Sigmoid colon (tissue), 7 donors: Measurements from ENCODE around the gene LILRB2. TPM values are rescaled to one million over a fixed set of nuclear protein-coding genes. Genes with fewer than 3 reads are reported as not detected.
A peak's percentile ranks its signal among the peaks of the same experiment; 100 is the strongest.
"Not testable (repeated sequence)": the region's sequence is repeated elsewhere in the genome, so short reads cannot be mapped to it uniquely, and the experiment has no call there.

Experiments
- DNase-seq: peaks from one replicate; pipeline ENCODE4 v3.0.0-alpha.2; 2019
- H3K27ac ChIP-seq, 4 donors: fragments of 200-600 bp; sonication (generic); one replicate each; pipeline ENCODE4 v1.5.1; 2016 to 2019; ENCODE audit warnings: mild to moderate bottlenecking in 1 of 4
- H3K27me3 ChIP-seq, 3 donors: fragments of 200-600 bp; sonication (generic); one replicate each; pipeline ENCODE4 v1.5.1; 2019; ENCODE audit warnings: mild to moderate bottlenecking in 1 of 3
- H3K36me3 ChIP-seq, 4 donors: fragments of 200-600 bp; sonication (generic); one replicate each; pipeline ENCODE4 v1.5.1; 2016 to 2019
- H3K4me1 ChIP-seq, 4 donors: fragments of 200-600 bp; sonication (generic); one replicate each; pipeline ENCODE4 v1.5.1; 2017 to 2019
- H3K4me3 ChIP-seq, 4 donors: fragments of 200-600 bp; sonication (generic); one replicate each; pipeline ENCODE4 v1.5.1; 2017 to 2019; ENCODE audit warnings: mild to moderate bottlenecking in 2 of 4, moderate library complexity in 1 of 4
- H3K9me3 ChIP-seq, 4 donors: fragments of 200-600 bp in 3 of 4; sonication (generic) in 3 of 4; one replicate each; pipeline versions ENCODE4 v1.5.1 to v1.6.1; 2013 to 2019
- CTCF ChIP-seq, 4 experiments: fragments of 450-650 bp in 3 of 4; fragments of 200-600 bp in 1 of 4; IDR thresholded peaks; one replicate each; pipeline ENCODE4 v1.5.1; 2016 to 2019; ENCODE audit warnings: antibody characterized with exemption in 4 of 4, mild to moderate bottlenecking in 3 of 4, moderate library complexity in 2 of 4
- EP300 ChIP-seq, 4 donors: sonication (generic); formaldehyde crosslinking; IDR thresholded peaks; one replicate each; pipeline ENCODE4 v1.6.1; 2017; ENCODE audit warnings: antibody characterized with exemption in 4 of 4
- POLR2A ChIP-seq, 2 donors: fragments of 450-650 bp; IDR thresholded peaks; one replicate each; pipeline ENCODE4 v1.6.1; 2016; ENCODE audit warnings: antibody characterized with exemption in 2 of 2, mild to moderate bottlenecking in 2 of 2, moderate library complexity in 2 of 2
- POLR2AphosphoS5 ChIP-seq, 4 donors: sonication (generic); formaldehyde crosslinking; IDR thresholded peaks; one replicate each; pipeline ENCODE4 v1.6.1; 2017; ENCODE audit warnings: antibody characterized with exemption in 4 of 4
- WGBS, 2 donors: extraction: QIAGEN DNeasy Blood & Tissue Kit; methylation state at CpG; one replicate each; pipeline ENCODE4 v1.1.7; 2013; 5-methylcytosine and 5-hydroxymethylcytosine counted together
- intact Hi-C: fragments of 100-400 bp; cut with DNase I; formaldehyde crosslinking; loops from one replicate; pipeline ENCODE4 v1.15.1; 2023
- polyA plus RNA-seq, 3 donors: library from polyadenylated mRNA; stranded (reverse); fragments of 200-250 nt; gene quantifications; one replicate each; pipeline ENCODE4 v1.2.3, GENCODE V29; 2013
- total RNA-seq, 4 donors: library from RNA; depleted of rRNA; stranded (reverse); fragments of >200 nt; gene quantifications; one replicate each; pipeline ENCODE4 v1.1.0, GENCODE V29; 2016
- donor health status: healthy with polysubstance abuse.
- donor health status: Bipolar disorder and iron deficiency.
- donor health status: healthy.

LILRB2 gene
- total and polyA plus RNA-seq, 7 donors, result 2.4 to 5.9 (median 3.6) TPM

DNA sequence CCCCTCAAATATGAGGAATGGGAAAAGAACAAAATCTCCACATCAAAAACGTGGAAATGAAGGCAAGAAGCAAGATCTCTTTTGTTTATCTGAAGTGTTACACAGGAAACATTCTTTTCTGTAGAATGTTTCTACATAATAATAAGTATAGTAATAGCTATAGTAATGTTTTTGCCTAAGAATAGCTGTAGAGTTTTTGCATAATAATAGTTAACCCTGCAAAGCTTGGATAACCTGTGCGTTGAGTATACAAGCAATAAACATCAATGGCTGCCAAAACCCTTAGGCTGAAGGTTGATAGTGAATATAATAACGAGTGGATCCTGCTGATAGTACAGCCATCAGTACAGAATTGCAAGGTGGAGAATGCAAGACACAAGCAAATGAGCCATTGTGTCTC is 43.2 kb upstream of the LILRB2 start:
- no peaks in the 10 kb centered on the region for H3K4me1 ChIP-seq
- TF ChIP-seq POLR2AphosphoS5 (IDR thresholded peaks at IDR 0.05), result no peak
- TF ChIP-seq EP300 (IDR thresholded peaks at IDR 0.05), result no peak
- no peak for TF ChIP-seq CTCF (IDR thresholded peaks at IDR 0.05)
- TF ChIP-seq POLR2A (IDR thresholded peaks at IDR 0.05), result no peak
- H3K36me3 ChIP-seq, result no peaks in the 10 kb centered on the region
- intact Hi-C loops, result no loop called here
- WGBS, 2 donors, result 14 to 47% methylated on average over 3 of the region's 3 CpGs
- H3K27ac ChIP-seq, result no peak overlapping the region
- H3K4me3 ChIP-seq, result no peak overlapping the region
- peaks cover 0 to 21% (median 0%) of the 10 kb centered on the region in 3 donors for H3K27me3 ChIP-seq
- DNase-seq, result no peak
- H3K9me3 ChIP-seq, result no peaks in the 10 kb centered on the region

- 27 to 50% methylated on average over 9 to 10 of the region's 13 CpGs for WGBS, 2 donors
- H3K4me3 ChIP-seq, DNase-seq, H3K27ac ChIP-seq, intact Hi-C loops, H3K4me1 ChIP-seq, H3K9me3 ChIP-seq, H3K36me3 ChIP-seq: not testable (repeated sequence)
- H3K27me3 ChIP-seq, result peaks cover 0 to 24% (median 0%) of the 10 kb centered on the region in 3 donors
Observed at GRCh38 chr19:54322934-54323333, 42.0 kb upstream of the LILRB2 start.

DNA sequence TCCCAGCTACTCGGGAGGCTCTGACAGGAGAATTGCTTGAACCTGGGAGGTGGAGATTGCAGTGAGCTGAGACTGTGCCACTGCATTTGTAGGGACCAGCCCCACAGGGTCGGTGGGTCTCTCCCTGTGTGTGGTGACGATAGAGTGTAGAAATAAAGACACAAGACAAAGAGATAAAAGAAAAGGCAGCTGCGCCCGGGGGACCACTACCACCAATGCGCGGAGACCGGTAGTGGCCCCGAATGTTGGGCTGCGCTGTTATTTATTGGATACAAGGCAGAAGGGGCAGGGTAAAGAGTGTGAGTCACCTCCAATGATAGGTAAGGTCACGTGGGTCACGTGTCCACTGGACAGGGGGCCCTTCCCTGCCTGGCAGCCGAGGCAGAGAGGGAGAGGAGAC is 41.4 kb upstream of the LILRB2 start:
- H3K27ac ChIP-seq, H3K36me3 ChIP-seq, H3K4me3 ChIP-seq, intact Hi-C loops, H3K4me1 ChIP-seq, H3K9me3 ChIP-seq: not testable (repeated sequence)
- 87 to 90% methylated on average over 12 of the region's 13 CpGs for WGBS, 2 donors
- DNase-seq, result peak; percentile 24
- peaks cover 0 to 29% (median 0%) of the 10 kb centered on the region in 3 donors for H3K27me3 ChIP-seq

GRCh38 chr19:54319892-54320670 is 39.2 kb upstream of the LILRB2 start:
- peak; percentile 32 for DNase-seq
- intact Hi-C loops, result no loop called here

GRCh38 chr19:54319049-54319448 is 38.1 kb upstream of the LILRB2 start:
- H3K27me3 ChIP-seq, result peaks cover 0 to 43% (median 7%) of the 10 kb centered on the region in 3 donors
- H3K4me1 ChIP-seq, result no peaks in the 10 kb centered on the region
- H3K27ac ChIP-seq, result no peak overlapping the region
- no peak overlapping the region for H3K4me3 ChIP-seq
- H3K36me3 ChIP-seq, result no peaks in the 10 kb centered on the region
- intact Hi-C loops, result no loop called here
- WGBS, 2 donors, result 61 to 76% methylated on average over 7 of the region's 7 CpGs
- DNase-seq, result no peak
- TF ChIP-seq POLR2A (IDR thresholded peaks at IDR 0.05), result no peak
- peak in 1 of 4 donors; percentile 13 for TF ChIP-seq EP300 (IDR thresholded peaks at IDR 0.05)
- TF ChIP-seq CTCF (IDR thresholded peaks at IDR 0.05), result no peak
- no peak for TF ChIP-seq POLR2AphosphoS5 (IDR thresholded peaks at IDR 0.05)
- H3K9me3 ChIP-seq, result no peaks in the 10 kb centered on the region

More at GRCh38 chr19:54319892-54320670, 39.2 kb upstream of the LILRB2 start:
- Histone ChIP-seq H3K4me1 (no peaks in the 10 kb centered on the region), H3K4me3 (no peak overlapping the region), H3K27me3 (peaks cover 0 to 43% (median 7%) of the 10 kb centered on the region in 3 donors), H3K9me3 (no peaks in the 10 kb centered on the region), H3K27ac (no peak overlapping the region), H3K36me3 (no peaks in the 10 kb centered on the region)
- 84 to 85% methylated on average over 14 of the region's 14 CpGs for WGBS, 2 donors
- no peak for TF ChIP-seq POLR2AphosphoS5 (IDR thresholded peaks at IDR 0.05)
- no peak for TF ChIP-seq CTCF (IDR thresholded peaks at IDR 0.05)
- no peak for TF ChIP-seq EP300 (IDR thresholded peaks at IDR 0.05)
- no peak for TF ChIP-seq POLR2A (IDR thresholded peaks at IDR 0.05)

GRCh38 chr19:54317965-54318240 is 37.0 kb upstream of the LILRB2 start:
- Histone ChIP-seq H3K4me3 (no peak overlapping the region), H3K36me3 (no peaks in the 10 kb centered on the region), H3K27me3 (peaks cover 0 to 36% (median 7%) of the 10 kb centered on the region in 3 donors), H3K4me1 (no peaks in the 10 kb centered on the region), H3K9me3 (no peaks in the 10 kb centered on the region), H3K27ac (no peak overlapping the region)
- 87 to 93% methylated on average over 9 of the region's 9 CpGs for WGBS, 2 donors
- intact Hi-C loops, result no loop called here
- DNase-seq, result no peak
- TF ChIP-seq EP300 (IDR thresholded peaks at IDR 0.05) (no peak), POLR2A (IDR thresholded peaks at IDR 0.05) (no peak), CTCF (IDR thresholded peaks at IDR 0.05) (no peak), POLR2AphosphoS5 (IDR thresholded peaks at IDR 0.05) (no peak)
